Keratinocyte (primary cell): ENCODE measurements around the gene ZDHHC18. TPM values are rescaled to one million over a fixed set of nuclear protein-coding genes. Genes with fewer than 3 reads are reported as not detected.

Source experiments
- DNase-seq: peaks from one replicate; pipeline ENCODE4 v3.0.0-alpha.2; 2011; ENCODE audit warnings: low read depth, missing footprints, low spot score
- FAIRE-seq: peaks from 2 replicates; lab custom pipeline; 2011; peaks lifted over from hg19 to GRCh38; lab: Jason Lieb, UNC
- H2AFZ ChIP-seq: 2 replicates; pipeline ENCODE4 v1.6.0; 2012; ENCODE audit warnings: low read length, control low read depth, inconsistent platforms; ENCODE audit not compliant: control insufficient read depth
- H3K27ac ChIP-seq: 2 replicates; pipeline ENCODE4 v1.5.1; 2011; ENCODE audit warnings: low read length; ENCODE audit not compliant: control insufficient read depth, insufficient read depth
- H3K27me3 ChIP-seq: 3 replicates; pipeline ENCODE4 v1.6.0; 2011; ENCODE audit warnings: low read length; ENCODE audit not compliant: control insufficient read depth, insufficient read depth; ENCODE audit errors: extremely low read depth
- H3K36me3 ChIP-seq, 2 experiments: 2 replicates in 1 of 2; 3 replicates in 1 of 2; pipeline ENCODE4 v1.5.1; 2011; ENCODE audit warnings: low read length in 2 of 2, mild to moderate bottlenecking in 1 of 2; ENCODE audit not compliant: control insufficient read depth in 2 of 2, insufficient read depth in 2 of 2; ENCODE audit errors: extremely low read depth in 1 of 2
- H3K4me1 ChIP-seq: 3 replicates; pipeline ENCODE4 v1.5.1; 2011; ENCODE audit warnings: low read length; ENCODE audit not compliant: control insufficient read depth, insufficient read depth; ENCODE audit errors: extremely low read depth
- H3K4me2 ChIP-seq: 3 replicates; pipeline ENCODE4 v1.6.0; 2011; ENCODE audit warnings: low read depth, low read length; ENCODE audit not compliant: control insufficient read depth, insufficient read depth; ENCODE audit errors: extremely low read depth
- H3K4me3 ChIP-seq, 3 experiments: fragments of 200-600 bp in 1 of 3; sonication (generic) in 1 of 3; 2 replicates in 2 of 3; 3 replicates in 1 of 3; pipeline ENCODE4 v1.5.1; 2011 to 2016; ENCODE audit warnings: low read length in 3 of 3, mild to moderate bottlenecking in 3 of 3, control low read depth in 2 of 3, inconsistent platforms in 1 of 3, low read depth in 1 of 3, mixed read lengths in 1 of 3, mixed run types in 1 of 3, moderate library complexity in 1 of 3; ENCODE audit not compliant: control insufficient read depth in 2 of 3, insufficient read depth in 2 of 3; ENCODE audit errors: extremely low read depth in 1 of 3
- H3K79me2 ChIP-seq: 2 replicates; pipeline ENCODE4 v1.6.0; 2012; ENCODE audit warnings: low read length; ENCODE audit not compliant: control insufficient read depth, insufficient read depth
- H3K9ac ChIP-seq: 3 replicates; pipeline ENCODE4 v1.6.0; 2011; ENCODE audit warnings: low read length; ENCODE audit not compliant: control insufficient read depth, insufficient read depth; ENCODE audit errors: extremely low read depth
- H3K9me1 ChIP-seq: 3 replicates; pipeline ENCODE4 v1.6.0; 2011; ENCODE audit warnings: low read length; ENCODE audit not compliant: control insufficient read depth, insufficient read depth; ENCODE audit errors: extremely low read depth
- H3K9me3 ChIP-seq: 2 replicates; pipeline ENCODE4 v1.5.1; 2012; ENCODE audit warnings: low read depth, low read length; ENCODE audit not compliant: control insufficient read depth
- H4K20me1 ChIP-seq: 3 replicates; pipeline ENCODE4 v1.6.0; 2011; ENCODE audit warnings: low read length; ENCODE audit not compliant: control insufficient read depth, insufficient read depth; ENCODE audit errors: extremely low read depth
- CTCF ChIP-seq, 3 experiments: IDR thresholded peaks in 1 of 3; conservative IDR thresholded peaks in 1 of 3; optimal IDR thresholded peaks in 1 of 3; 2 replicates in 2 of 3; 3 replicates in 1 of 3; pipeline versions ENCODE3 to v1.5.1; 2011; ENCODE audit warnings: low read length in 3 of 3, mild to moderate bottlenecking in 3 of 3, moderate library complexity in 2 of 3, control low read depth in 1 of 3, inconsistent platforms in 1 of 3; ENCODE audit not compliant: insufficient read depth in 2 of 3; ENCODE audit errors: extremely low read depth in 1 of 3
- EZH2 ChIP-seq: IDR thresholded peaks from one replicate; pipeline ENCODE4 v1.6.1; 2012; ENCODE audit warnings: inconsistent platforms, mild to moderate bottlenecking, low read length, moderate library complexity
- dilution Hi-C: fragments of 300-500 bp; cut with MboI; formaldehyde crosslinking; loops from one replicate; pipeline ENCODE4 v1.7.0; 2020; ENCODE audit warnings: low sequenced_read_pairs; ENCODE audit not compliant: extremely low pct_ligation_motif_present
- polyA plus RNA-seq, 5 experiments: library from polyadenylated mRNA; depleted of rRNA in 3 of 5; stranded (reverse) in 3 of 5; stranded (forward) in 1 of 5; unstranded in 1 of 5; fragments of >200 nt; gene quantifications; 1 replicate in 1 of 5; 2 replicates in 3 of 5; 3 replicates in 1 of 5; pipeline versions ENCODE4 v1.2.1 to v1.2.3, GENCODE V29; 2011 to 2012; ENCODE audit warnings: missing spikeins in 2 of 5, low read depth in 1 of 5, low replicate concordance in 1 of 5

ZDHHC18 gene
- polyA plus RNA-seq, 1 donor (not counting 4 experiments of a cell fraction or from before 2014, with no cell fraction given) = 18.1 TPM

- dilution Hi-C loops = no loop called here
- no peak for FAIRE-seq
- Histone ChIP-seq H3K9me1 (no peaks in the 10 kb centered on the region), H4K20me1 (no peaks in the 10 kb centered on the region), H3K36me3 (peaks cover 11 to 17% of the 10 kb centered on the region in 2 experiments), H3K4me1 (peaks cover 19% of the 10 kb centered on the region), H3K27me3 (no peaks in the 10 kb centered on the region), H3K27ac (no peak overlapping the region), H3K79me2 (peaks cover 1% of the 10 kb centered on the region), H3K9me3 (no peaks in the 10 kb centered on the region), H2AFZ (no peak overlapping the region), H3K4me3 (no peak overlapping the region), H3K4me2 (no peak overlapping the region), H3K9ac (no peak overlapping the region)
- TF ChIP-seq CTCF (optimal IDR thresholded peaks at IDR 0.05 in 1 of 3, IDR thresholded peaks at IDR 0.05 in 1 of 3, conservative IDR thresholded peaks at IDR 0.05 in 1 of 3; ENCODE audit: extremely low read depth in 1 of 3, insufficient read depth in 2 of 3, low read length in 3 of 3) (no peak), EZH2 (no peak)
- DNase-seq = no peak
Measured at GRCh38 chr1:26791626-26792025, 34.9 kb upstream of the ZDHHC18 start.

GRCh38 chr1:26792924-26793323, 33.6 kb upstream of the ZDHHC18 start:
- dilution Hi-C loops = no loop called here
- no peaks in the 10 kb centered on the region for H3K9me1 ChIP-seq
- H3K9me3 ChIP-seq = no peaks in the 10 kb centered on the region
- H4K20me1 ChIP-seq = no peaks in the 10 kb centered on the region
- H2AFZ ChIP-seq = no peak overlapping the region
- H3K4me1 ChIP-seq = peaks cover 9% of the 10 kb centered on the region
- no peak overlapping the region for H3K9ac ChIP-seq
- TF ChIP-seq EZH2 (no peak), CTCF (optimal IDR thresholded peaks at IDR 0.05 in 1 of 3, IDR thresholded peaks at IDR 0.05 in 1 of 3, conservative IDR thresholded peaks at IDR 0.05 in 1 of 3; ENCODE audit: extremely low read depth in 1 of 3, insufficient read depth in 2 of 3, low read length in 3 of 3) (no peak)
- no peaks in the 10 kb centered on the region for H3K27me3 ChIP-seq
- DNase-seq (no peak), FAIRE-seq (no peak)
- no peak overlapping the region for H3K27ac ChIP-seq
- no peak overlapping the region for H3K4me3 ChIP-seq
- H3K4me2 ChIP-seq = no peak overlapping the region
- H3K79me2 ChIP-seq = peaks cover 1% of the 10 kb centered on the region
- peaks cover 13 to 17% of the 10 kb centered on the region in 2 experiments for H3K36me3 ChIP-seq
